DMS53 treated with DMSO at 0.1 percent for 48 hours (cell line): Measurements from ENCODE around the gene SMIM1.

Experiments
- DNase-seq: peaks from one replicate; lab custom pipeline; 2025; ENCODE audit not compliant: unreplicated experiment; lab: John Stamatoyannopoulos, UW

Gene SMIM1

DNA sequence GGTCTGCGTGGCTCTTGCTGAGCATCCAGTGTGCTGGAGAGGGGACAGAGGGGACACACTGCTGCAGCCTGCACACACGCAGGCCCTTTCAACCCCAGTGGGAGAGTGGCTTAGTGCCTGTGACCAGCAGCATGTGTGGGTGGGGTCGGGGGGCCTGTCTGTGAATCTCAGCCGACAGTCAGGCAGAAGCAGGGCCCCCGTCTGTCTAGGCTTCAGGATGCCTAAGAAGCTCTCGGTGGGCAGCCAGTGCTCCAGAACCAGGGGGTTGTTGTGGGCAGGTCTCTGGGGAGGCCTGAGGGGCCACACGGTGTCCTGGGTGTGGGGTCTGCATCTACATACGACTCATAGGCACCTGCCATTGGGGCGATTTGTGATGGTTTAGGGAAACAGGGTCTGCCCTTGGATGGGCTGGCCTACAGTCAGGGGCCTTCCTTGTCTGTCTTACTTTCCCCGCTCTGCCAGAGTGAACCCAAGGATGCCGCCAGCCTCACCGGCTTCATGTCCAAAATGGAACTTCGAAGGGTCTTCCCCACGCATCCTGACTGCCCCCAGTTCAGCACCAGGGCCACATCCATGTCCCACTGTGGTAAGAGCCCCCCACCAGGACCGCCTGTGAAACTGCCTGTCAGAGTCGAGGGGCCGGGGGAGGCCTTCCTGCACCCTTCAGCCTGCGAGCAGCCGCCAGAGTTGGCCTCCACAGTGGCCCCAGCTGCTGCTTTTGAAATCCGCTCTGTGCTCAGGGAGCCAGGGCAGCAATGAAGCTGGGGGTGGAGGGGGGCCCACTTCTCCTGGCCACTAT, 18.7 kb upstream of the SMIM1 start:
- no peak for DNase-seq

DNA sequence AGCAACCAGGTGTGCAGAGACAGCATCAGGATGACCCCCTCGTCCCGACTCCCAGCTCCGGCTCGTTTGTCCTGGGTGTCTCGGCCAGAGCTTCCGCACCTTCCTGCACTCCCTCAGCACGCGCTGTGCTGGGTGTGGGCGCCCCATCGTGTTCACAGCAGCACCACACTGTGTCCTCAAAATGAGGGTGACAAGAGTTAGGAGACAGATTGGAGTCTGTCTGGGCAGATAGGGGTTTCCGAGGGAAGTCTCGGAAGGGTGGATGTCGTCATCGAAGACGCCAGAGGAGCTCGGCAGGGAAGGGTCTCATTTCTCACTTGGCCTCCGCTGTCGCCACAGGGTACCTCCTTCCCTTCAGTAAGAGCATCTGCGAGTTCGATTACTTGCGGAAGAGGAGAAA, 16.2 kb upstream of the SMIM1 start:
- DNase-seq, result no peak

DNA sequence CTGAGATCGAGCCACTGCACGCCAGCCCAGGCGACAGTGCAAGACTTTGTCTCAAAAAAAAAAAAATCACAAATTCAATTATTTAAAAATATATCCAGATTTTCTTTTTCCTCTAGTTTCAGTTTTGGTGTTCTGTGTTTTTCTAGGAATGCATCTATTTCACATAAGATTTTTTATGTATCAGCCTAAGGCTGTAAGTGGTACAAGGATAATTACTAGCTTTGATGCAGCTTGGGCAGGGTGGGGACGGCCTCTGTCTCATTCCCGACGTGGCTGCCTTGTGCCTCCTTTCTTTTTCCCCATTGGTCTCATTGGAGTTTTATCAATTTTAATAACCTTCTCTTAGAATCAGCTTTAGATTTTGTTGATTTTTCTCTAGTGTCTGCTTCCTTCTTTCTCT, 13.4 kb upstream of the SMIM1 start:
- no peak for DNase-seq

DNA sequence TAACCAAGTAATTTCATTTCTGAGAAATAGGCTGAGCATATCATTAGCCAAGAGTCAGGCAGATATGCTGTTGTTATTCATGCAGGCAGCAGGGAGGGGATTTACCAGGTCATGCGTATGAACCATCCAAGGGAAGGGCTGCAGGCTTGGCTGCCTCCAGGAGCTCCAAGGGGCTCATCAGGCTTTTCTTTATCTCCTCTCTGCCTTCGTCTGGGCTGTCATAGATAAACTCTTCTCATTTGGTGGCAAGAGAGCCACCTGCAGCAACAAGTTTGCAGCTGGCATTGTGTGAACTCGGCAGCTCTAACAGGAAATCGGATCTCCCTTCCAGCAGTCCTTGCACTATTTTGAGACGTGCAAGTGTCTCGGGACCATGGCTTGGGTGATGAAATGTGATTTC, 12.8 kb upstream of the SMIM1 start:
- no peak for DNase-seq

DNA sequence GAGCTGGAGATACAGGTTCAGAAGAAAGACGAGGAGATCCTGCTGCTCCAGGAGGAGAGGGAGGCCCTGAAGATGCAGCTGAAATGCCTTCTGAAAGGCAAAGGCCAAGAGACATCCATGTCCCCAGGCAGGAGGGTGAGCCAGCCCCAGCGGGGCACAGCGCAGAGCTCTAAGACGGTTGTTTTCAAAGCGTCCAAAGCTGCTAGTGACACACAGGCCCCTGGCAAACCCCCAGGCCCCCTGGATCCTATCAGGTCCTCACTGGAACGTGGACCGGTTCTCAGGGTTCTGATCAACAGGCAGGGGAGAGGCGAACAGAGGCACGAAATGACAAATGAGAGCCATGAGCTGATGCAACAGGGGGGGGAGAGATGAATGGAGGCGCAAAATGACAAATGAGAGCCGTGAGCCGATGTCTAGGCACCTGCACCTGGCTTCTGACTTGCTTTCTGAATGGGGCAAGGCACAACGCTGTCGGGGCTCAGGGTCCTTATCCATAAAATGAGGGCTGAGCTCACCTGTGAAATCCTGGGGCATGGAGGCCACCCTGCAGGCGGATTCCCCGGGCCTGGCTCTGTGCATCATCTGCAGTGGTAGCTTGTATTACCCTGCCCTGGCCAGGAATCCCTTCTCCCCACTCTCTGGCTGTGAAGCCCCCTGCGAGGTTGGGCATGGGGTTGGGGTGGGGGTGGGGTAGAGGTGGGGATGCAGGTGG, 11.1 kb upstream of the SMIM1 start:
- DNase-seq, result no peak

DNA sequence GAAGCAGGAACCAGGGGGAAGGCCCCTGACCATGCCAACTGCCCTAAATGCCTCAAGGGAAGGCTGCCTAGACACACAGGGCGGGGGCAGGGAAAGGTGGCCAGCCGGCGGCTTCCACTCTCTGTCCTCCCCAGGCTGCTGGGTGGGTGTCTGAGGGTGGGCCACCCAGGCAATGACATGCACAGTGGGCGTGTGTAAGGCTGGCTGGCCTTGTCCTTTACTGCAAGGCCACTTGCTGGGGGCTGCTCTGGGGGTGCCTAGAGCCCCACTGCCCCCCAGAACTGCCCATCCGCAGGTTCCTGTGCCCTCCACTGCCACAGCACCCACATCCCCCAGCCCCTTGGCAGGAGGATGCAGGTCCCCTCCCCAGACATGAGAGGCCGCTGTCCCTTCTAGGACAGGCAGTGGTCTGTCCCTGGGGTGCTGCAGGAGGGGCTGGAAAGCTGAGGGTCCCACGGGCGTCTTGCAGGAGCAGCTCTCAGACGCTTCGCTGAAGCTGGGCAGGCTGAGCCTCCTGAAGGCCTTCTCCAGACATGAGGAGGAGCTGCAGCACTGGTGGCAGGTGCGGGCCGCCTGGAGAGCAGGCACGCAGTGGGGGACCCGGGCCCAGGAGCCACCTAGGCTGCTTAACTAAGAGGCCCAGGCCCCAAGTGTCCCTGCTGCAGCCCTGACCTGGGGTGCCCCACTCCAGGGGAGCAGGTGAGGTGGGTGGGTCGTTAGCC, 10.2 kb upstream of the SMIM1 start:
- DNase-seq, result no peak

DNA sequence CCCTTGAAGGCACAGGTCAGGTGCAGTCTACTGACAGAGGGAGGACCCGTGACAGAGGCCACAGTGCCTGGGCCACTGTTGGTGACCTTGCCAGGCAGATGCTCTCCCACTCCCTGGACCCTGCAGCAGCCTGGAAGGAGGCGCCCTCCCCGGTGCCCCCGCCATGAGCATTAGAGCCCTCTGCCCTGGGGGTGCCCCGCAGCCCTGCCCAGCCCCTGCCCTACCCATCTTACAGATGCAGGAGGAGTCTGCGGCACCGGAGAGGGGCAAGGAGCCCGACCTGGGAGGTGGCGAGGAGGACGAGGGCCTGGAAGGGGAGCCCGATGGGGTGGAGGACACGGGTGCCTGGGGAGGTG, 9.7 kb upstream of the SMIM1 start:
- DNase-seq, result no peak

DNA sequence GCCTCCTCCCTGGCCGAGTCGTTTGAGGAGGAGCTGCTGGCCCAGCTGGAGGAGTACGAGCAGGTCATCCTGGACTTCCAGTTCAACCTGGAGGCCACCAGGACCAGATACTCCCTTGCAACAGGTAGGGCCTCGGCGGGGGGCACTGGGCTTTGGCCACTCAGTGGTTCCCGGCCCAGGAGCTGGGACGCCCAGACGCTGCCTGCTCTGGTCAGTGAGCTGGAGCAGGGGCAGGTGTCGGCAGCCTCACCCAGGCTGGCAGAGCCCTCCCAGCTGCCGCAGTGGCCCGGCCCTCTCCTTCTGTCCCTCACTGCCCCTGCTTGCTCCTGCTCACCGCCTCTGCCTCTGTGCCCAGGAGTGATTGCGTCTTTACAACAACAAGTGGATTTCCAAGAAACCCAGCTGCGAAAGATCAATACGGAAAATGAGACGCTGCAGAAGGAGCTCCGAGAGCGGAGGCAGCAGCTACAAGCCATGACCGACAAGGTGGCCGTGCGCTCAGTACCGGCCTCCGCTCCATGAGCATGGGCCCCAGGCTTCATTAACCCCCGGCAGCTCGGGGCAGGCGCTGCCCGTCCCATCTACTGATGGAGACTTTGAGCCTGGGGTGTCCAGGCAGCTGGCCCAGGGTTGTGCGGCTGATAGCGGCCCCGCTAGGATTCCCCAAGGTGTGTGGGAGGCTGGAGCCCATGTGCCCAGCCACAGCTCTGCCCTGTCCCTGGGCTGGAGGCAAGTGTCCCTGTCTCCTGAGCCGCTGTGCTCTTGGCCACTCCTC, 9.0 kb upstream of the SMIM1 start:
- no peak for DNase-seq

DNA sequence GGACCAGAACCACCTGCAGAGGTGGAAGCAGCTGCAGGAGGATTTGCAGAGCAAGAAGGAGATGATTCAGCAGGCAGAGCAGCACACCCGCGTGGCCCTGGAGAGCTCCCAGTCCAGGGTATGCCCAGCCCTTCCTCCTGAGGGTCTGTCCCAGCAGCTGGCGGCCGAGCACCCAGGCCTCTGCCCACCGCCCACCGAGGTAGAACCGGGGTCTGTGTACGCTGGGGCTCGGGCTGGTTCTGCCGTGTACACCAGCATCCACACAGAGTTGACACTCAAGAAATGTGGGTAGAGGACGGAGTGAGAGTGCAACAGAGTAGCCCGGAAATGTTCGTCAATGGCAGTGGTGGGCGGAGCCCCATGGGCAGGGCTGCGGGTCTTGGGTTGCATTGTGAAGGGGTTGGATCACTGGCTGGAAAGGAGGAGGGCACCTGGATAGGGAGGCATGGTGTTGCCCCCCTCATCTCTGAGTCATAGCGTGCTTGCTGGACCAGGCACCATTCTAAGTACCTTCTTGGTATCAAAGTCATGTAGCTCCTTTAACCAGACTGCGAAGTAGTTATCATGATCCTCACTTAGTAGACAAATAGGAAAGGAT, 5.1 kb upstream of the SMIM1 start:
- no peak for DNase-seq

DNA sequence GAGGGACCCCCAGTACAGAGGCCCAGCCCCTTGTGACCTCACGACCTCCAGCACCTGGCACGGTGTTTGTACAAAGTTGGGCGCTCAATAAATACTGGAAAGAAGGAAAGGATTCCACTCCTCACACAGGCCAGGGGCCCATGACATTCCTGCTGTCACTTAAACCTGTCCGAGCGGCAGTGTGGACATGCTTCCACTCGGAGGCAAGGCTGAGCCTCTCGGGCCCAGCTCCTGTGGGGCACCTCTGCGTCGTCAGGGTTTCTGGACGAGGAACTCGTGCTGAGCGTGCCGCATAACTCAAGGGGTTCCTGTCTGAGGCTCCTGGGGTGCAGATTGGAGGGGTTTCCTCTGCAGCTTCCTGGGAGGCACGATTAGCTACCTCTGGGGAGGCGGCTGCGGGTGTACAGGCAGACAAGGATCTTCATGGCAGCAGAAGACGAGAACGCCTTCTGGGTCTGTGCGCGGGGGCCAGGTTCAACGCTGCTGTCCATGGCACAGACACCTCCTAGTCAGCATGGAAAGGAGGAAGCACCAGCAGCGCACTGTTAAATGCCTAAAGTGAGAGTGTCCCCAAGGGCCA, 3.6 kb upstream of the SMIM1 start:
- no peak for DNase-seq

DNA sequence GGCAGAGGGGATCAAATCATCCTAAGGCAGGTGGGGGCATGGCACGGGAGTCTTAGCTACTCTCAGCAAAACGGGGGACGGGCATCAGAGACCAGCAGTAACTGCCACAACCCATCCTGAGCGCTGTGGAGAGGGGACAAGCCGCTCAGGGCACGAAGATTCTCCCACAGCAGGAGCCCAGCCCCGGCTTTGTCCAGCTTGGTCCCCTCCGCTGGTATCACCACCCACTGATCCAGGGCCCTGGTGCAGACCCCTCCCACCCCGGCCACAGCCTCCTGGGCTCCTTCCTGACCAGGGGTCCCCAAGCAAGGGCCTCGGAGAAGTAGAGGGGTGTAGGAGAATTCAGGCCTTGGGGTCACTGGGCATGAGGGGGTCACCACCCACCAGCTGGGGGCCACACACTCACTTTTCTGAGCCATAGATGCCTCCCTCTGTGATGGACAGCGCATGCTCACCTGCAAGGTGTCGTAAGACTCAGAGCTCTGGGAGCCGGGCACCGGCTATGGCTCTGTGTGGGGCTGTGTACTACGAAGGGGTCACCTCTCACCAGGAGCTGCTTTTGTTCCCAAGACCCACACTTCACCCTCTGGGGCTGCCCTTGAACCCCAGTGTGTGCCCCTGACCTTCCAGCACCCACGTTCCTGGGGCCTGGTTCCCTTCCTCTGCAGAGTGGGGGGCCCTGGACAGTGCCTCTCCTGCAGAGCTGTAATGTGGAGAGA, 2.3 kb upstream of the SMIM1 start:
- no peak for DNase-seq

DNA sequence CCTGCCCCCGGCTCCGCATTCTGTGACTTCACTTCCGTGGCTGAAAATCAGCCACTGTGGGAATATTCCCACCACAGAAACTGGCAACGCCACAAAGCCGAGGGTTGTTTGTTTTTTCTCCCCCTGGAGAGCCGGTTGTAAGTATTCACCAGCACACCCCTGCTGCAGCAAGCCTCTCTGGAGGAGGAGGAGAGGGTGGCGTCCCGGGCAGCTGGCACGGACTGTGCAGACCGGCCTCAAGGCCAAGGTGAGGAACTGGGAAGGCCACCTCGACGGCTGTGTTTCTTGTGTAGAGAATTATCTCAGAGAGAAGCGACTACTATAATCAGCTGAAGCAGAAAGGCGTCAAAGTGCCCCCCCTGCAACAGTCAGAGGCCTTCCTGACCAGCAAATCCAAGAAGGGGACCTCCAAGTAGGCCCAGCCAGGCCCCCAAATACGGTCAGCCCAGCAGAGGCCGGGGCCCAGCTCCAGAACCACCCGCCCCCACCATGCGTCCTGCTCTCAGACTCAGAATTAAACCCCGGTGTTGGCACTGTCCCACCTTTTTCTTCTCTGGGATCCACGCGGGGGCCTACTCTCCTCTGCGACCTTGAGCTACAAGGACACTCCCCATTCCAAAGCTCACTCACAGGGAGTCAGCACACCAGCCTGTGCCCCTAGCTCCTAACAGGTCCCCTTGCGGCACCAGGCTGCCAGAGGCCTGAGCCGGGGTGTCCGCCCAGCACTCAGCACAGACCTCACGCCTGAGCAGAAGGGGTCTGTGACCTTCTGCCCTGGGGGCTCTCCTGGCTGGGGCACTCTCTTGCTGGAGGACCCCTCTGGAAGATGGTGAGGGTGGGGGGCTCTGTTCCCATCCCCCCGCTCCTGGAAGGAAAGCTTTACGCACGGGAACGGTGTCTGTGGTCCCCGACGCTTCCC, 1.2 kb upstream of the SMIM1 start:
- DNase-seq, result no peak

DNA sequence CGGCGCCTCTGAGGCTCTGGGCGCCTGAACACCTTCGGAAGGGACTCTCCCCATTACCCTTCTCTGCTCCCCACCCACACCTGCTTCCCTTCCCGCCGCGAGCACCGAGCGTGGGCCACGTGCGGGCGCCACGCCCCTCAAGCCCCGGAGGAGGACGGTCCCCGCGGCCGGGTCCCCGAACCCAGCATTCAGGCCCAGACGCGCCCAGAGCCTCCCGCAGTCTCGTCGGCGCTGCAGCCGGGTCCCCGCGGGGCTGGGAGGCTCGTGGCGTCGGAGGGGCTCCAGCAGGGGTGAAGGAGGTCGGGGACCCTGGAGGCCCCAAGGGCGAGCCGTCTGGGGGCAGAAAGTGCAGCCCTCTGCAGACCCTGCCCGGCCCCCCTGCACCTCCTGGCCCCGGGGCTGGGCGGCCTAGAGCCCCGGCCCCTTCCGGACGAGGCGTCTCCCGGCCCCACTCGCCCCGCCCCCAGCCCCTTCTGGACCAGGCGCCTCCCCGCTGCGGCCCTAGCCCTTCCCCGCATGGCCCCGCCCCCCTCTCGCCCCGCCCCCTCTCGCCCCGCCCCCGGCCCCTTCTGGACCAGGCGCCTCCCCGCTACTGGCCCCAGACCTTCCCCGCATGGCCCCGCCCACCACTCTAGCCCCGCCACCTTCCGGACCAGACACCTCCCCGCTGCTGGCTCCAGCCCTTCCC, 378 bp upstream of the SMIM1 start:
- DNase-seq, result peak; percentile 58

DNA sequence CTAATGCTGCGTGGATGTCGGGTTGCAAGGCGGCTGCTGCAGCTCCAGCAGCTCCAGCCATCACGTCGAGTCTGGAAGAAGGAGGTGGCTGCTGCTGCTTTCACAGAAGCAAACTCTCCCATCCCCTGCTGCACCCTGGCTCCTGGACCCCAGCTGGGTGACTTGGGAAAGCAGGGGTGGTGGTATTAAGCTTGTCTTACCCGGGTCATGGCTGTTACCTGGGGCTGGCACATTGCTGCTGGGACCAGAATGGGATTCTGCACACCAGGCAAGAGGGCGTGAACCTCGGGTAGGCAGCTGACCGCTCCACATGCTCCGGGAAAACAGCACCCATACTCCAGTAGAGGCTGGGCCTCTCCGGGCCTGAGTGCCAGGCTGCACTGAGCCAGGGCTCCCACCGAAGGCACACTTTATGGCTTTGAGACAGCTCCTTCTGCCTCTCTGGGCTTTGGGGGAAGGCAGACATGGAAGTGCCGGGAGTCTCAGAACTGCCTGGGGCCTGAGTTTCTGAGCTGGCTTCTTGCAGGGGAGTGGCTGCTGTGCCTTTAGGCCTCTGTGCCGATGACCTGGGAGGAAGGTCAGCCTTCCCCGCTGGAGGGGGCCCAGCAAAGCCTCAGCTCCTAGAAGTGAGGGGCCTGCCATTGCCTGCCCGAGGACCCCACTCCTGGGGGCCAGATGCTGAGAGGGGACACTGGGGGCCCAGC, 1.2 kb downstream of the SMIM1 start:
- no peak for DNase-seq

DNA sequence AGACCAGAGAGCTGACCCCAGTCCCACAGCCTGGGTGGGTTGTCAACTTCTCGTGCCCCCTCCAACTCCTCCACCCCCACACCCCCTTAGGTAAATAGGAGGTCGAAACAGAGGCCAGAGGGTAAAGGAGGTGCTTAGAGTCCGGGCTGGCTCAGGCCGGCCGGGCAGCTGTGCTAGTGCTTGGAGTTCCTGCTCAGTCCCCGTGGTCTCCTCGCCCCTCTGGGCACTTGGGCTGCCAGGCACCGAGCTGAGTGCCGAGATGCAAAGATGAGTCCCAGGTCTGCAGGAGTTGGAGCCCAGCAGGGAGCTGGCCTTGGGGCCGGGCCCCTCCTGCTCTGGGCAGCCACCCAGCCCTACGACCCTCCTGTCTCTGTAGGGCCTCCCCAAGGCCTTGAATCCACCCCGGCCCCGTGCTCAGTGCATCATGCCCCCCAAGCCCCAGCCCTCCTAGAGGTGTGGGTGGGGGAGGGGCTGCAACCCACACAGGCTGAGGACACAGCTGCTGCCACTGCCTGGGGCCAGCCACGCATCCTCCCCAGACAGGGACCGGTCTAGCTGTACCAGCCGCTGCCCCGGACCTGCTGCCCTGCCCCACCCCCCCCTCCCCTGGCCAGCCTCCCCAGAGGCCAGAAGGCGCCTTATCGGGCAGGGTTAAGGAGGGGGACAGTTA, 1.9 kb downstream of the SMIM1 start:
- DNase-seq, result no peak

DNA sequence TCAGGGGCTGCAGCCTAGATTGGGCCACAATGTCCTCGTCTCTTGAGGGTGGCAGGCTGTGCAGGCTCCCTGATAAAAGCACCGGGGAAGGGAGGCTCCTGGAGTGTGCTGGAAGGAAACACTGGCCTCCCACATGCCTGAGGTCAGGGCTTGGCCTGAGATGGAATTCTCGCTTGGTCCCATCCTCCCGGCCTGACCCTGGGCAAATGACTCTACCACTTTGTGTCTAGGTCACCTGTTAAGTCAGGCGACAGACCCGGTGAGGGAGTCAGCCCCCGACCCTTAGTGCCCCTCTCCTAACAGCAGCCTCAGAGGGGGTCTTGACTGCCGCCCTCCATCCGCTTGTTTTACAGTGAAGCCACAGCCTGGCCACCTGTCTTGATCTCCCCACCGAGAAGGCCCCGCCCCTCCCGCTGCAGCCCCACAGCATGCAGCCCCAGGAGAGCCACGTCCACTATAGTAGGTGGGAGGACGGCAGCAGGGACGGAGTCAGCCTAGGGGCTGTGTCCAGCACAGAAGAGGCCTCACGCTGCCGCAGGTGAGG, 2.5 kb downstream of the SMIM1 start:
- DNase-seq, result no peak
